HCT116 (cell line): ENCODE data around the gene PDIA3. TPM values are rescaled to one million over a fixed set of nuclear protein-coding genes. Genes with fewer than 3 reads are reported as not detected.
A peak's percentile ranks its signal among the peaks of the same experiment; 100 is the strongest.

Source experiments
- ATAC-seq: fragments of 200-7000 bp; cut with Tn5 transposase; 2 replicates; pipeline ENCODE4 v1.9.1; 2020; ENCODE audit warnings: mild to moderate bottlenecking, moderate library complexity
- BruUV-seq: library from RNA; stranded (reverse); fragments of 400-500 nt; replicated peaks from 2 replicates; lab custom pipeline; 2021; lab: Mats Ljungman, UMichigan
- CTCF ChIA-PET: fragments of 300-600 bp; sonication (Branson Sonifier 250); formaldehyde crosslinking; loops from one replicate; lab custom pipeline; 2021; ENCODE audit warnings: antibody characterized with exemption; lab: Charles Lee
- POLR2A ChIA-PET: fragments of 300-600, 350-600 bp; sonication (Branson Sonifier 250); formaldehyde crosslinking; loops from one replicate; lab custom pipeline; 2021; ENCODE audit warnings: antibody characterized with exemption; lab: Charles Lee
- RAD21 ChIA-PET, 2 experiments: fragments of 300-600 bp; sonication (Branson Sonifier 250); formaldehyde crosslinking; loops; one replicate each; lab custom pipeline; 2023; ENCODE audit warnings: low total read pairs in 2 of 2; ENCODE audit not compliant: uncharacterized antibody in 2 of 2, unreplicated experiment in 2 of 2, low non-redundant PET in 1 of 2; lab: Charles Lee
- DNase-seq: peaks from one replicate; pipeline ENCODE4 v3.0.0-alpha.2; 2010; ENCODE audit warnings: low read depth, low spot score
- H2AFZ ChIP-seq: fragments of 200-600 bp; shearing (Covaris generic), sonication (generic); 2 replicates; pipeline ENCODE4 v1.6.1; 2017; ENCODE audit warnings: low read depth, mixed run types, mixed read lengths, antibody characterized with exemption, low read length; ENCODE audit not compliant: poor library complexity, severe bottlenecking
- H3K27ac ChIP-seq: 2 replicates; pipeline ENCODE4 v1.5.1; 2012; ENCODE audit warnings: low read depth, low read length
- H3K27me3 ChIP-seq: fragments of 200-600 bp; sonication (generic); 2 replicates; pipeline ENCODE4 v1.6.1; 2016; ENCODE audit warnings: mixed run types, low read length, mixed read lengths; ENCODE audit not compliant: insufficient read depth
- H3K36me3 ChIP-seq, 2 experiments: fragments of 200-500 bp in 1 of 2; fragments of 200-600 bp in 1 of 2; sonication (Bioruptor generic) in 1 of 2; sonication (generic) in 1 of 2; 2 replicates each; pipeline versions ENCODE4 v1.5.1 to v1.6.1; 2014 to 2016; ENCODE audit warnings: low read length in 2 of 2, inconsistent platforms in 1 of 2, mixed read lengths in 1 of 2, mixed run types in 1 of 2; ENCODE audit not compliant: insufficient read depth in 2 of 2, control insufficient read depth in 1 of 2
- H3K4me1 ChIP-seq, 2 experiments: fragments of 200-600 bp in 1 of 2; sonication (generic) in 1 of 2; 2 replicates each; pipeline versions ENCODE4 v1.5.1 to v1.6.1; 2012 to 2017; ENCODE audit warnings: low read length in 2 of 2, inconsistent platforms in 1 of 2, mild to moderate bottlenecking in 1 of 2, mixed read lengths in 1 of 2, mixed run types in 1 of 2, moderate library complexity in 1 of 2; ENCODE audit not compliant: insufficient read depth in 2 of 2, control insufficient read depth in 1 of 2
- H3K4me2 ChIP-seq: fragments of 200-600 bp; sonication (generic); 2 replicates; pipeline ENCODE4 v1.6.1; 2017; ENCODE audit warnings: mixed run types, low read length, mixed read lengths
- H3K4me3 ChIP-seq, 2 experiments: fragments of 200-600 bp in 1 of 2; sonication (generic) in 1 of 2; replicated peaks in 1 of 2; 2 replicates each; pipeline ENCODE4 v1.5.1; 2011 to 2016; ENCODE audit warnings: low read length in 2 of 2, control low read depth in 1 of 2, low read depth in 1 of 2, mild to moderate bottlenecking in 1 of 2, mixed read lengths in 1 of 2, mixed run types in 1 of 2
- H3K79me2 ChIP-seq: fragments of 200-600 bp; sonication (generic); 2 replicates; pipeline ENCODE4 v1.6.1; 2017; ENCODE audit warnings: mild to moderate bottlenecking, mixed run types, low read length, moderate library complexity, mixed read lengths; ENCODE audit not compliant: insufficient read depth
- H3K9ac ChIP-seq: fragments of 200-600 bp; sonication (generic); 2 replicates; pipeline ENCODE4 v1.6.1; 2016; ENCODE audit warnings: low read length, mixed read lengths
- H3K9me2 ChIP-seq: fragments of 200-600 bp; sonication (generic), shearing (Covaris generic); 2 replicates; pipeline ENCODE4 v1.6.1; 2017; ENCODE audit warnings: mixed run types, mild to moderate bottlenecking, moderate library complexity; ENCODE audit not compliant: insufficient read depth
- H3K9me3 ChIP-seq, 2 experiments: fragments of 200-500 bp in 1 of 2; fragments of 200-600 bp in 1 of 2; sonication (Bioruptor generic) in 1 of 2; sonication (generic) in 1 of 2; 2 replicates each; pipeline ENCODE4 v1.6.1; 2014 to 2017; ENCODE audit warnings: low read length in 2 of 2, mixed read lengths in 2 of 2, inconsistent platforms in 1 of 2, low read depth in 1 of 2, mild to moderate bottlenecking in 1 of 2, mixed run types in 1 of 2, moderate library complexity in 1 of 2; ENCODE audit not compliant: control insufficient read depth in 1 of 2, insufficient read depth in 1 of 2
- H4K20me1 ChIP-seq: fragments of 200-600 bp; sonication (generic), shearing (Covaris generic); 2 replicates; pipeline ENCODE4 v1.6.1; 2017; ENCODE audit warnings: mixed run types, mild to moderate bottlenecking, moderate library complexity; ENCODE audit not compliant: insufficient read depth
- CEBPB ChIP-seq: IDR thresholded peaks from 2 replicates; pipeline ENCODE4 v1.6.1; 2012; ENCODE audit warnings: low read depth
- CTCF ChIP-seq, 3 experiments: fragments of 200-600 bp in 1 of 3; sonication (generic) in 1 of 3; IDR thresholded peaks in 2 of 3; conservative IDR thresholded peaks in 1 of 3; 2 replicates each; pipeline ENCODE4 v1.5.1; 2012 to 2017; ENCODE audit warnings: low read depth in 2 of 3, low read length in 2 of 3, antibody characterized with exemption in 1 of 3, borderline replicate concordance in 1 of 3, control low read depth in 1 of 3, mild to moderate bottlenecking in 1 of 3, mixed read lengths in 1 of 3, mixed run types in 1 of 3, moderate library complexity in 1 of 3; ENCODE audit not compliant: insufficient read depth in 1 of 3
- EZH2 ChIP-seq: fragments of 200-600 bp; sonication (generic); IDR thresholded peaks from 2 replicates; pipeline ENCODE4 v1.6.1; 2017; ENCODE audit warnings: antibody characterized with exemption, mixed run types
- POLR2A ChIP-seq: IDR thresholded peaks from 2 replicates; pipeline ENCODE4 v1.7.0; 2011; ENCODE audit warnings: borderline replicate concordance; ENCODE audit not compliant: insufficient read depth, insufficient read length; ENCODE audit errors: extremely low read depth
- POLR2AphosphoS5 ChIP-seq: IDR thresholded peaks from 2 replicates; pipeline ENCODE4 v1.6.1; 2011; ENCODE audit warnings: mild to moderate bottlenecking, low read depth, low read length, moderate library complexity
- SP1 ChIP-seq: IDR thresholded peaks from 2 replicates; pipeline ENCODE4 v1.6.1; 2012; ENCODE audit warnings: low read depth
- SRF ChIP-seq: IDR thresholded peaks from 2 replicates; pipeline ENCODE4 v1.6.1; 2012; ENCODE audit warnings: low read depth
- YY1 ChIP-seq: IDR thresholded peaks from 2 replicates; pipeline ENCODE4 v1.6.1; 2011; ENCODE audit warnings: low read length, low read depth, moderate library complexity, mild to moderate bottlenecking; ENCODE audit not compliant: insufficient replicate concordance; ENCODE audit errors: extremely low read depth
- intact Hi-C: fragments of 100-400 bp; cut with micrococcal nuclease; formaldehyde crosslinking; loops from 2 replicates; pipeline ENCODE4 v1.10.0; 2022
- total RNA-seq: library from RNA; stranded (reverse); gene quantifications from one replicate; pipeline ENCODE4 v1.2.1, GENCODE V29; 2021; ENCODE audit not compliant: unreplicated experiment

PDIA3 gene
- total RNA-seq, 1 experiment from 2014 or later: 435 TPM

DNA sequence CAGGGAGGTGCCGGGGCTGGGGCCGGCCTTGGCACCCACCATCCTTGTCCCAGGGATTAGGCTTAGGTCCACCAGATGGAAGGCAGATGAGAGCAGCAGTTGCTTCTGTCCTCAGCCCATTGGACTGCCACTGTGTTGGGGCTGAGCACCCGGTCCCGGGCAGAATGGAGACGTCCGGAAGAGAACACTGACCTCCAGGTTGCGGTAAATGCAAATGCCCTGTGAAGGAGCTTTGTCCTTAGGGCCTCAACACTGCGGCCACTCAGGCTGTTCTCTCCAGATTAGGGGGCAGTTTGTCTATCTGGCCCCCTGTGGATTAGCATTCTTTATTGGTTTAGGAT, 53.7 kb downstream of the PDIA3 start, which contains the start of gene SERINC4:
TSS of gene SERINC4 (minus strand) at position 276 of the 341 bp plus-strand sequence. CDS start at position 42, 234 bp downstream.
- Histone ChIP-seq H3K27ac (peak within 1 kb of the TSS; percentile 76), H3K36me3 (peaks cover 31 to 36% of the 10 kb centered on the region in 2 experiments), H3K4me1 (peaks cover 6 to 23% of the 10 kb centered on the region in 2 experiments; a peak in 3 of 4 replicates)

DNA sequence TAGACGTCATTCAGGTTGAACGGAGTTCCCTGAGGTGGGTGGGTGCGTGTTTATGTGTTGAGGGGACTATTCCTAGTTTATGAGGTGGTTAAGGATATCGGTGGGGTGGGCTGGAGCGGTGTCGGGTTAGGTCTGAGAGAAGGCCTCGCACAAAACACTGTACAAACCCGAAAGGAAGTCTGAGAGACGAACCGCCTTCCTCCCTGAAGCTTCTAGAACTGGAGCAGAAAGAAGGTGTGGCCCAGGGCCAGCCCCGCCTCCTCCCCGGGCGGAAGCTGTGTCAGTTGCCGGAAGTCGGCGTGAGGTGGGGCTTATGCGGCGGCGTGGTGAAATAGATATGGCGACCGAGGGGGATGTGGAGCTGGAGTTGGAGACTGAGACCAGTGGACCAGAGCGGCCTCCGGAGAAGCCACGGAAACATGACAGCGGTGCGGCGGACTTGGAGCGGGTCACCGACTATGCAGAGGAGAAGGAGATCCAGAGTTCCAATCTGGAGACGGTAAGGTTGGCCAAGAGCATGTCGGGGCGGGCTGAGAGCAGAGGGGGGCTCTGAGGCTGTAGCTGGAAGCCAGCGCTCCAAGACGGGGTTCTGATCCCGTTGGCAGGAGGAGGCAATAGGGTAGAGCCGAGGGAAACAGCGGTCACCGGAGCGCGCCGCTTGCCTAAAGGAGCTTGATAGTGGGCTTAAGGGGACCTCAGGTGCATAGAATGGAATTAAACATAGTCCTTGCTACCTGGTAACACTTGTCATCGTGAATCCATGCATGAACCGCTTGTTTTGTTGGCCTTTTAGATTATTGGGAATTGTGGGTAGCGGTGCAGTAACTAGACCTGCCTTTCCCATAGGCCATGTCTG, 54.3 kb downstream of the PDIA3 start, which contains the start of gene HYPK:
TSS of gene HYPK (plus strand) at position 314 of the 856 bp plus-strand sequence. CDS start at position 338, 24 bp downstream.
- intact Hi-C loops: no loop called here
- peak; percentile 89 for ATAC-seq

More for the DNA sequence above, 53.7 kb downstream of the PDIA3 start, which contains the start of gene SERINC4:
- Histone ChIP-seq H3K9me3 (no peaks in the 10 kb centered on the region), H3K4me3 (peak within 1 kb of the TSS; percentile 92 to 99), H4K20me1 (no peaks in the 10 kb centered on the region), H3K27me3 (no peaks in the 10 kb centered on the region), H3K9me2 (no peaks in the 10 kb centered on the region), H2AFZ (no peak within 1 kb of the TSS), H3K9ac (peak within 1 kb of the TSS; percentile 82), H3K4me2 (peak within 1 kb of the TSS; percentile 90), H3K79me2 (peaks cover 27% of the 10 kb centered on the region)
- no peak for TF ChIP-seq EZH2
- DNase-seq (no peak), ATAC-seq (peak; percentile 8)
- ChIA-PET POLR2A (interaction anchor here (0.9 to 1.6 kb wide), 2 partner anchors 23 to 24 kb away, joined by 4 to 7 read pairs; partner anchors contain the start of genes ELL3 and MFAP1), CTCF (interaction anchor here (1.6 kb wide), 1 partner anchor 23 kb away, joined by 6 read pairs; the partner anchor contains the start of gene ELL3), RAD21 (no interaction called here)
- intact Hi-C loops: no loop called here
- no TSS peak for BruUV-seq

More for the DNA sequence above, 54.3 kb downstream of the PDIA3 start, which contains the start of gene HYPK:
- H3K4me1 ChIP-seq: peaks cover 6 to 23% of the 10 kb centered on the region in 2 experiments; a peak in 3 of 4 replicates
- ChIA-PET CTCF (interaction anchor here (1.1 to 1.6 kb wide), 2 partner anchors 23 to 25 kb away, joined by 3 to 6 read pairs; partner anchors contain the start of gene ELL3), RAD21 (interaction anchor here in 1 of 2 experiments (0.6 kb wide), 1 partner anchor 736 kb away, joined by 4 read pairs; the partner anchor contains the start of gene EIF3J), POLR2A (interaction anchor here (0.9 to 1.6 kb wide), 3 partner anchors 9 to 24 kb away, joined by 3 to 7 read pairs (median 4); partner anchors contain the start of genes ELL3, MFAP1 and SERF2)
- H3K4me2 ChIP-seq: peak within 1 kb of the TSS; percentile 90
- H2AFZ ChIP-seq: no peak within 1 kb of the TSS
- DNase-seq: peak; percentile 57
- peaks cover 21% of the 10 kb centered on the region for H3K79me2 ChIP-seq
- H3K36me3 ChIP-seq: peaks cover 28 to 35% of the 10 kb centered on the region in 2 experiments
- H4K20me1 ChIP-seq: no peaks in the 10 kb centered on the region
- TSS peak; percentile 35 for BruUV-seq
- H3K27me3 ChIP-seq: no peaks in the 10 kb centered on the region
- H3K4me3 ChIP-seq: peak within 1 kb of the TSS; percentile 92 to 99
- H3K9ac ChIP-seq: peak within 1 kb of the TSS; percentile 82
- TF ChIP-seq POLR2AphosphoS5: peak; percentile 87
- peak; percentile 71 for TF ChIP-seq POLR2A
- no peak for TF ChIP-seq CEBPB
- no peak for TF ChIP-seq SP1
- peak; percentile 89 for TF ChIP-seq YY1
- TF ChIP-seq CTCF (IDR thresholded peaks at IDR 0.05 in 2 of 3, conservative IDR thresholded peaks at IDR 0.05 in 1 of 3; ENCODE audit: borderline replicate concordance in 1 of 3, insufficient read depth in 1 of 3, low read depth in 2 of 3, low read length in 2 of 3): no peak
- TF ChIP-seq SRF: no peak
- peak within 1 kb of the TSS; percentile 76 for H3K27ac ChIP-seq
- no peaks in the 10 kb centered on the region for H3K9me3 ChIP-seq
- no peaks in the 10 kb centered on the region for H3K9me2 ChIP-seq
